SK-N-SH (cell line): ENCODE data around the gene CMTM1. TPM values are rescaled to one million over a fixed set of nuclear protein-coding genes. Genes with fewer than 3 reads are reported as not detected.
A peak's percentile ranks its signal among the peaks of the same experiment; 100 is the strongest.

Experiments
- CTCF ChIA-PET: fragments of 300-600, 350-600 bp; formaldehyde crosslinking; extraction: SDS; loops from one replicate; lab custom pipeline; 2021; lab: Yijun Ruan, JAX
- POLR2A ChIA-PET: fragments of 350-600 bp; sonication (Branson Sonifier 250); formaldehyde crosslinking; extraction: SDS; loops from one replicate; lab custom pipeline; 2020; ENCODE audit warnings: antibody characterized with exemption, inconsistent platforms; lab: Yijun Ruan, JAX
- DNase-seq: peaks from one replicate; pipeline ENCODE4 v3.0.0; 2012
- H2AFZ ChIP-seq: fragments of 200-600 bp; sonication (generic); 2 replicates; pipeline ENCODE4 v1.8.1; 2016; ENCODE audit warnings: antibody characterized with exemption, mild to moderate bottlenecking, low read depth
- H3F3A ChIP-seq: fragments of 200-600 bp; sonication (generic); replicated peaks from 2 replicates; pipeline ENCODE3; 2016; ENCODE audit warnings: antibody characterized with exemption, mild to moderate bottlenecking; ENCODE audit not compliant: insufficient read depth
- H3K27ac ChIP-seq, 2 experiments: fragments of 200-500 bp in 1 of 2; fragments of 200-600 bp in 1 of 2; sonication (Bioruptor generic) in 1 of 2; sonication (generic), shearing (Covaris generic) in 1 of 2; 2 replicates each; pipeline versions ENCODE4 v1.5.1 to v1.6.1; 2014 to 2016; ENCODE audit warnings: low read depth in 2 of 2, inconsistent platforms in 1 of 2, low read length in 1 of 2, mild to moderate bottlenecking in 1 of 2, mixed read lengths in 1 of 2
- H3K27me3 ChIP-seq: fragments of 200-600 bp; sonication (generic), shearing (Covaris generic); 2 replicates; pipeline ENCODE4 v1.6.1; 2016; ENCODE audit warnings: mixed run types; ENCODE audit not compliant: insufficient read depth
- H3K36me3 ChIP-seq, 2 experiments: fragments of 200-500 bp in 1 of 2; fragments of 200-600 bp in 1 of 2; sonication (Bioruptor generic) in 1 of 2; sonication (generic) in 1 of 2; replicated peaks in 1 of 2; 2 replicates each; pipeline versions ENCODE3 to v1.5.1; 2014 to 2016; ENCODE audit warnings: low read length in 1 of 2, mild to moderate bottlenecking in 1 of 2; ENCODE audit not compliant: insufficient read depth in 2 of 2, control insufficient read depth in 1 of 2
- H3K4me1 ChIP-seq, 2 experiments: fragments of 200-500 bp in 1 of 2; fragments of 200-600 bp in 1 of 2; sonication (Bioruptor generic) in 1 of 2; sonication (generic), shearing (Covaris generic) in 1 of 2; 2 replicates each; pipeline versions ENCODE4 v1.5.1 to v1.6.1; 2014 to 2016; ENCODE audit warnings: low read depth in 1 of 2, low read length in 1 of 2, mixed run types in 1 of 2; ENCODE audit not compliant: insufficient read depth in 2 of 2, control insufficient read depth in 1 of 2
- H3K4me2 ChIP-seq: fragments of 200-600 bp; sonication (generic), shearing (Covaris generic); 2 replicates; pipeline ENCODE4 v1.6.1; 2017; ENCODE audit warnings: mixed run types
- H3K4me3 ChIP-seq, 2 experiments: fragments of 200-500 bp in 1 of 2; fragments of 200-600 bp in 1 of 2; sonication (Bioruptor generic) in 1 of 2; sonication (generic), shearing (Covaris generic) in 1 of 2; 2 replicates each; pipeline versions ENCODE4 v1.5.1 to v1.8.1; 2014 to 2016; ENCODE audit warnings: low read depth in 2 of 2, inconsistent platforms in 1 of 2, low read length in 1 of 2, mild to moderate bottlenecking in 1 of 2, mixed read lengths in 1 of 2, moderate library complexity in 1 of 2
- H3K79me2 ChIP-seq: fragments of 200-600 bp; sonication (generic); 2 replicates; pipeline ENCODE4 v1.8.1; 2017; ENCODE audit warnings: mild to moderate bottlenecking; ENCODE audit not compliant: insufficient read depth
- H3K9ac ChIP-seq: fragments of 200-600 bp; sonication (generic); 2 replicates; pipeline ENCODE4 v1.6.1; 2017; ENCODE audit warnings: mixed run types
- H3K9me2 ChIP-seq: fragments of 200-600 bp; sonication (generic); 2 replicates; pipeline ENCODE4 v1.6.1; 2017; ENCODE audit warnings: mixed run types
- H3K9me3 ChIP-seq: fragments of 200-600 bp; sonication (generic); 2 replicates; pipeline ENCODE4 v1.6.1; 2017; ENCODE audit warnings: mixed run types, mild to moderate bottlenecking, moderate library complexity
- H4K20me1 ChIP-seq: fragments of 200-600 bp; sonication (generic); 2 replicates; pipeline ENCODE4 v1.6.1; 2017; ENCODE audit warnings: mild to moderate bottlenecking, mixed run types; ENCODE audit not compliant: insufficient read depth
- CTCF ChIP-seq: fragments of 200-600 bp; sonication (generic); IDR thresholded peaks from 2 replicates; pipeline ENCODE4 v1.6.1; 2017; ENCODE audit warnings: antibody characterized with exemption, mild to moderate bottlenecking, moderate library complexity
- EP300 ChIP-seq, 2 experiments: IDR thresholded peaks; 2 replicates each; pipeline versions ENCODE4 v1.4.0 to v1.6.1; 2012; ENCODE audit warnings: borderline replicate concordance in 1 of 2, low read depth in 1 of 2, low read length in 1 of 2
- FOXJ3 ChIP-seq: sonication (generic); formaldehyde crosslinking; IDR thresholded peaks from 2 replicates; pipeline ENCODE4 v1.5.1; 2020; ENCODE audit warnings: mild to moderate bottlenecking, missing genetic modification reagents
- FOXM1 ChIP-seq: IDR thresholded peaks from 2 replicates; pipeline ENCODE4 v1.4.0; 2012; ENCODE audit warnings: low read depth, mild to moderate bottlenecking
- GABPA ChIP-seq: IDR thresholded peaks from 2 replicates; pipeline ENCODE4 v1.4.0; 2012; ENCODE audit warnings: low read depth, mild to moderate bottlenecking
- MAX ChIP-seq: IDR thresholded peaks from 2 replicates; pipeline ENCODE4 v1.4.0; 2012; ENCODE audit warnings: low read depth
- MXI1 ChIP-seq: IDR thresholded peaks from 2 replicates; pipeline ENCODE4 v1.6.1; 2012; ENCODE audit warnings: mild to moderate bottlenecking, low read depth, low read length, improper control_type of control experiment
- NFIC ChIP-seq: IDR thresholded peaks from 2 replicates; pipeline ENCODE4 v1.4.0; 2012; ENCODE audit warnings: borderline replicate concordance
- NRF1 ChIP-seq: IDR thresholded peaks from 2 replicates; pipeline ENCODE4 v1.6.1; 2012; ENCODE audit warnings: low read depth, mild to moderate bottlenecking, low read length
- POLR2AphosphoS5 ChIP-seq: IDR thresholded peaks from 2 replicates; pipeline ENCODE4 v1.6.1; 2012; ENCODE audit warnings: low read depth, low read length
- RAD21 ChIP-seq: IDR thresholded peaks from 2 replicates; pipeline ENCODE4 v1.6.1; 2012; ENCODE audit warnings: mild to moderate bottlenecking, low read length
- REST ChIP-seq: IDR thresholded peaks from 2 replicates; pipeline ENCODE4 v1.6.1; 2012; ENCODE audit warnings: mild to moderate bottlenecking, low read depth, low read length, moderate library complexity
- SIN3A ChIP-seq: IDR thresholded peaks from 2 replicates; pipeline ENCODE4 v1.6.1; 2012; ENCODE audit warnings: low read depth, mild to moderate bottlenecking, low read length, moderate library complexity, borderline replicate concordance
- SMC3 ChIP-seq: IDR thresholded peaks from 2 replicates; pipeline ENCODE4 v1.6.1; 2012; ENCODE audit warnings: low read depth, low read length, improper control_type of control experiment
- TAF1 ChIP-seq: IDR thresholded peaks from 2 replicates; pipeline ENCODE4 v1.6.1; 2012; ENCODE audit warnings: low read depth, mild to moderate bottlenecking, low read length, moderate library complexity, borderline replicate concordance
- USF2 ChIP-seq: fragments of 150-350 bp; IDR thresholded peaks from 2 replicates; pipeline ENCODE4 v1.6.1; 2017; ENCODE audit warnings: antibody characterized with exemption, low read length, low read depth, borderline replicate concordance
- YY1 ChIP-seq: IDR thresholded peaks from 2 replicates; pipeline ENCODE4 v1.4.0; 2012; ENCODE audit warnings: low read depth, mild to moderate bottlenecking
- WGBS: methylation state at CpG from one replicate; pipeline ENCODE4 v1.1.6; 2017; ENCODE audit warnings: low lambda C conversion rate; 5-methylcytosine and 5-hydroxymethylcytosine counted together
- polyA plus RNA-seq, 3 experiments: library from polyadenylated mRNA; depleted of rRNA; stranded (reverse); fragments of >200 nt; gene quantifications; 2 replicates each; pipeline ENCODE4 v1.2.3, GENCODE V29; 2012
- TF ChIP-seq, protein P1 (sequence below): fragments of 150-350 bp; IDR thresholded peaks from 2 replicates; pipeline ENCODE4 v1.6.1; 2016; ENCODE audit warnings: mild to moderate bottlenecking, low read depth, low read length

CMTM1 gene
- polyA plus RNA-seq, 1 of the 3 experiments (the other 2 are of a cell fraction) = 3.7 TPM

- no peak for DNase-seq
- no peaks in the 10 kb centered on the region for H4K20me1 ChIP-seq
- H3K9ac ChIP-seq = no peak overlapping the region
- no peaks in the 10 kb centered on the region for H3K79me2 ChIP-seq
- no peak overlapping the region for H3K4me2 ChIP-seq
- CTCF ChIA-PET = no interaction called here
- H3K27me3 ChIP-seq = no peaks in the 10 kb centered on the region
- no peak overlapping the region for H2AFZ ChIP-seq
- H3K9me2 ChIP-seq = no peaks in the 10 kb centered on the region
- 85% methylated on average over 7 of the region's 7 CpGs for WGBS
- H3F3A ChIP-seq = no peaks in the 10 kb centered on the region
- H3K36me3 ChIP-seq = no peaks in the 10 kb centered on the region
- TF ChIP-seq MXI1 = no peak
- TF ChIP-seq, all 33 proteins: peak for 0
- H3K27ac ChIP-seq = no peak overlapping the region
- H3K4me1 ChIP-seq = no peaks in the 10 kb centered on the region
- POLR2A ChIA-PET = no interaction called here
- no peaks in the 10 kb centered on the region for H3K9me3 ChIP-seq
- H3K4me3 ChIP-seq = no peak overlapping the region
Observed at GRCh38 chr16:66587881-66588600, 21.8 kb downstream of the CMTM1 start.

DNA sequence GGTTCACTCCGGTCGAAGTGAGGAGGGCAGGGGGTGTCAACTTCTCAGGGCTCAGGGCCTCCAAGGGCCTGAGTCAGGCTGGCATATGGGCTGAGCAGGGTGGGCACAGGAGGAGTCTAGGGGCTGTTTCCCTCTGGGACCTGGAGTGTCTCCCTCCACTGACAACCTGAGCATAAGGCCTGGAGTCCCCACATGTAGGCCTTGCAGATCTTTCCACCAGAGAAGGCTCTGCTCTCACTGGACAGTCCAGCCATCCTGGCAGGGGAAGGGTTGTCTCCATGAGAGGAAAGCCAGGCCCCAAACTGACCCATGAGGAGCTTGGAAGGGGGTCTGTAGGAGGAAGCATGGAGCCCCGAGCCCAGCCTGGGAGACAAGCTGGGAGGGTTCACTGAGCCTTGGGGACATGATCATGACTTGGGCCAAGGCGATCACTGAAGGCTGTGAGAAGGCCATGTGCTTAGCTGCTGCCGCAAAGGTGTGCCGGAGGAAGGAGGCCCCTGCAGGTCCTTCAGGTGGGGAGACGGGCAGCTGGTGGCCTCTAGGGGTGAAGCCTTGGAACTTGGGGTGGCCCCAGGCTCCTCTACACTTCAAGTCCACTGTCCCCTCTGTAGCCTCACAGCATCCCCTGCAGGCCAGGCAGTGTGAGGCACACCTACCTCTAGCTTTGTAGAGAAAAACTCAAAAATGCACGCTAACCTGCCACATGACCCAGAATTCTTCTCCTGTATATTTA is 22.9 kb downstream of the CMTM1 start:
- no peak overlapping the region for H3K27ac ChIP-seq
- no peaks in the 10 kb centered on the region for H4K20me1 ChIP-seq
- H3K9ac ChIP-seq = no peak overlapping the region
- no peaks in the 10 kb centered on the region for H3K9me2 ChIP-seq
- ChIA-PET POLR2A (no interaction called here), CTCF (interaction anchor here (0.8 to 2.7 kb wide), 7 partner anchors 9 to 183 kb away, joined by 3 to 15 read pairs (median 4); no protein-coding TSS in a partner anchor)
- whole genome bisulfite sequencing = 95% methylated on average over 3 of the region's 8 CpGs
- no peaks in the 10 kb centered on the region for H3K36me3 ChIP-seq
- no peaks in the 10 kb centered on the region for H3K79me2 ChIP-seq
- H3K27me3 ChIP-seq = no peaks in the 10 kb centered on the region
- no peak for DNase-seq
- H3K4me2 ChIP-seq = no peak overlapping the region
- no peak overlapping the region for H3K4me3 ChIP-seq
- no peaks in the 10 kb centered on the region for H3K4me1 ChIP-seq
- no peaks in the 10 kb centered on the region for H3K9me3 ChIP-seq
- no peak overlapping the region for H2AFZ ChIP-seq
- no peaks in the 10 kb centered on the region for H3F3A ChIP-seq
- TF ChIP-seq NFIC (no peak), SMC3 (peak; percentile 42), USF2 (no peak), FOXM1 (no peak), REST (no peak), GABPA (no peak), CTCF (peak; percentile 58), FOXJ3 (CRISPR knock-in tag) (no peak), NRF1 (no peak), MXI1 (no peak), MAX (no peak), SIN3A (no peak), RAD21 (peak; percentile 57), EP300 (IDR thresholded peaks at IDR 0.05; ENCODE audit: borderline replicate concordance in 1 of 2, low read depth in 1 of 2, low read length in 1 of 2) (no peak), YY1 (no peak), POLR2AphosphoS5 (no peak), TAF1 (no peak)
- TF ChIP-seq, protein P1, sequence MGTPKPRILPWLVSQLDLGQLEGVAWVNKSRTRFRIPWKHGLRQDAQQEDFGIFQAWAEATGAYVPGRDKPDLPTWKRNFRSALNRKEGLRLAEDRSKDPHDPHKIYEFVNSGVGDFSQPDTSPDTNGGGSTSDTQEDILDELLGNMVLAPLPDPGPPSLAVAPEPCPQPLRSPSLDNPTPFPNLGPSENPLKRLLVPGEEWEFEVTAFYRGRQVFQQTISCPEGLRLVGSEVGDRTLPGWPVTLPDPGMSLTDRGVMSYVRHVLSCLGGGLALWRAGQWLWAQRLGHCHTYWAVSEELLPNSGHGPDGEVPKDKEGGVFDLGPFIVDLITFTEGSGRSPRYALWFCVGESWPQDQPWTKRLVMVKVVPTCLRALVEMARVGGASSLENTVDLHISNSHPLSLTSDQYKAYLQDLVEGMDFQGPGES = no peak
